Skeletal muscle tissue (tissue), 4 donors: ENCODE measurements around the gene ALKBH5. TPM values are rescaled to one million over a fixed set of nuclear protein-coding genes. Genes with fewer than 3 reads are reported as not detected.

Experiments
- H3K27ac ChIP-seq: one replicate; pipeline ENCODE4 v1.7.0; 2013; ENCODE audit warnings: mild to moderate bottlenecking, low read depth, low read length, inconsistent platforms
- H3K27me3 ChIP-seq, 3 donors: one replicate each; pipeline ENCODE4 v1.7.0; 2013; ENCODE audit warnings: low read length in 3 of 3; ENCODE audit not compliant: control insufficient read depth in 3 of 3, insufficient read depth in 3 of 3
- H3K36me3 ChIP-seq, 3 donors: one replicate each; pipeline ENCODE4 v1.7.0; 2013; ENCODE audit warnings: low read length in 3 of 3; ENCODE audit not compliant: control insufficient read depth in 3 of 3, insufficient read depth in 3 of 3
- H3K4me1 ChIP-seq, 3 donors: one replicate each; pipeline ENCODE4 v1.7.0; 2013; ENCODE audit warnings: low read length in 3 of 3, mild to moderate bottlenecking in 3 of 3; ENCODE audit not compliant: control insufficient read depth in 3 of 3, insufficient read depth in 3 of 3
- H3K4me3 ChIP-seq, 3 donors: one replicate each; pipeline ENCODE4 v1.7.0; 2013; ENCODE audit warnings: low read length in 3 of 3
- H3K9ac ChIP-seq, 3 donors: one replicate each; pipeline ENCODE4 v1.7.0; 2013; ENCODE audit warnings: low read length in 3 of 3, mild to moderate bottlenecking in 3 of 3, moderate library complexity in 2 of 3, low read depth in 1 of 3
- H3K9me3 ChIP-seq, 3 donors: one replicate each; pipeline ENCODE4 v1.7.0; 2013; ENCODE audit warnings: low read length in 3 of 3; ENCODE audit not compliant: control insufficient read depth in 3 of 3
- total RNA-seq: library from RNA; depleted of rRNA; stranded (reverse); fragments of >200 nt; gene quantifications from one replicate; pipeline ENCODE4 v1.2.3, GENCODE V29; 2014
- donor health status: Osteomylitis.

ALKBH5 gene
- total RNA-seq, 1 donor from 2014 or later: 77.8 TPM

DNA sequence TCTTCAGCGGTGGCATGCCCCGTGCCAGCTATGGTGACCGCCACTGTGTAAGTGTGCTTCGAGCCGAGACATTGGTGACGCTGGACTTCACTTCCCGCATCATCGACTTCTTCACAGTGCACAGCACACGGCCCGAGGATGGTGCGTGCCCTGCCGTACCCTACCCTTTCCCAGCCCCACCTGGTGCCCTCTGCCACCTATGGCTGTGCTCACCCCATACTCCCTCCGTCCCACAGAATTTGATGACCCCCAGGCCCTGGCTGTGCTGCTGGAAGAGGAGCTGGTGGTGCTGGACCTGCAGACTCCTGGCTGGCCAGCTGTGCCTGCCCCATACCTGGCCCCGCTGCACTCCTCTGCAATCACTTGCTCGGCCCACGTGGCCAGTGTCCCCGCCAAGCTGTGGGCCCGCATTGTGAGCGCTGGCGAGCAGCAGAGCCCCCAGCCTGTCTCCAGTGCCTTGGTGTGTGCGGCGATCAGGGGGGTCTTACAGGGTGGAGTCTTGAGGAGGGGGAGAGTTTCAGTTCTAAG lies 51.3 kb downstream of the ALKBH5 start:
- Histone ChIP-seq H3K4me3 (no peak overlapping the region), H3K36me3 (peaks cover 33 to 40% (median 34%) of the 10 kb centered on the region in 3 donors), H3K27ac (no peak overlapping the region), H3K27me3 (no peaks in the 10 kb centered on the region), H3K4me1 (no peaks in the 10 kb centered on the region), H3K9me3 (no peaks in the 10 kb centered on the region), H3K9ac (no peak overlapping the region)

DNA sequence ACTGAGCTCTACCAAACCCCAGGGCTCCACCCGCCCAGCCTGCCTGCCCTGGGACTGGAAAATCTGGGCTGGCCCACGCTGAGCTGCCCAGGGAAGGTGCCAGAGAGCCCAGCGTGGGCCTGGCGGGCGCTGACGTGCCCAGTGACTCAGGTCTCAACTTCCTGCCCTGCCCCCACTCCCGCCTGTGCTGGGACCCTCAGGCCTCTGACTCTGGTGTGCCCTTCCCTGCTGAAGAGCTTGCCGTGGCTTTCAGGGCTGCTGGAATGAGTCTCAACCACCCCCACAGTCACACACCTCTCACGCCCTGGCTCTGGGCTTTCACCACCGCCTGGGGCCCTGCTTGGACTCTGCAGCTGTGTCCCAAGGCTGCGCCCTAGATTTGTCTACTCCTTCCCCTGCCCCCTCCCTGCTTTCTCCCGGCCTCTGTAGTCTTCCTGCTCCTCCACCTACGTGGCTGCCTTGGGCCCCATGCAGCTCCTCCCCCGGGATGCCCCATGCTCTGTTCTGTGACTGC lies 52.2 kb downstream of the ALKBH5 start:
- H3K27ac ChIP-seq: no peak overlapping the region
- H3K4me1 ChIP-seq: no peaks in the 10 kb centered on the region
- no peak overlapping the region for H3K4me3 ChIP-seq
- no peak overlapping the region for H3K9ac ChIP-seq
- H3K9me3 ChIP-seq: no peaks in the 10 kb centered on the region
- H3K36me3 ChIP-seq: peaks cover 33 to 40% (median 34%) of the 10 kb centered on the region in 3 donors
- H3K27me3 ChIP-seq: no peaks in the 10 kb centered on the region

DNA sequence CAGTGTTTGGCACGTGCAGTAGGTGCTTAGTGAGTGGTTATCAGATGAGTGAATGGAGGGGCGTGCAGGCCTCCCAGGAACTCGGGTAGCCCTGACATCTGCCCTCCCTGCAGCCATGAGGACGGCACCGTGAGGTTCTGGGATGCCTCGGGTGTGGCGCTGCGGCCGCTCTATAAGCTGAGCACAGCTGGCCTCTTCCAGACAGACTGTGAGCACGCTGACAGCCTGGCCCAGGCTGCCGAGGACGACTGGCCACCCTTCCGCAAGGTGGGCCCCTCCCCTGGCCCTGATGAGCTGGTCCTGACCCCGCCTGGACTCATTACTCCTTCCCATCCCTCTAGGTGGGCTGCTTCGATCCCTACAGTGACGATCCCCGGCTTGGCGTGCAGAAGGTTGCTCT lies 52.9 kb downstream of the ALKBH5 start:
- Histone ChIP-seq H3K9ac (no peak overlapping the region), H3K9me3 (no peaks in the 10 kb centered on the region), H3K4me3 (no peak overlapping the region), H3K36me3 (peaks cover 37 to 40% (median 37%) of the 10 kb centered on the region in 3 donors), H3K4me1 (no peaks in the 10 kb centered on the region), H3K27me3 (no peaks in the 10 kb centered on the region), H3K27ac (no peak overlapping the region)

DNA sequence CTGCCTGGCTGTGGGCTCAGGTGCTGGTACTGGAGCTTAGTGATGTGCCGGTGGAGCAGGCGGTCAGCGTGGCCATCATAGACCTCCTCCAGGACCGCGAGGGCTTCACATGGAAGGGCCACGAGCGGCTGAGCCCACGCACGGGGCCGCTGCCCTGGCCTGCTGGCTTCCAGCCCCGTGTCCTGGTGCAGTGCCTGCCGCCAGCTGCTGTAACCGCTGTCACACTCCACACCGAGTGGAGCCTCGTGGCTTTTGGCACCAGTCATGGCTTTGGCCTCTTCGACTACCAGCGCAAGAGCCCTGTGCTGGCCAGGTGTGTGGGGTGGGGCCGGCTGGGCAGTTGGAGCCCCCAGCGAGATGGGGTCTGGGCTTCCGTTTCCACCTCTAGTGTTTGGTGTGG lies 53.8 kb downstream of the ALKBH5 start:
- no peak overlapping the region for H3K4me3 ChIP-seq
- no peak overlapping the region for H3K9ac ChIP-seq
- no peaks in the 10 kb centered on the region for H3K9me3 ChIP-seq
- H3K27ac ChIP-seq: no peak overlapping the region
- H3K4me1 ChIP-seq: no peaks in the 10 kb centered on the region
- no peaks in the 10 kb centered on the region for H3K27me3 ChIP-seq
- peaks cover 41 to 44% (median 41%) of the 10 kb centered on the region in 3 donors for H3K36me3 ChIP-seq

DNA sequence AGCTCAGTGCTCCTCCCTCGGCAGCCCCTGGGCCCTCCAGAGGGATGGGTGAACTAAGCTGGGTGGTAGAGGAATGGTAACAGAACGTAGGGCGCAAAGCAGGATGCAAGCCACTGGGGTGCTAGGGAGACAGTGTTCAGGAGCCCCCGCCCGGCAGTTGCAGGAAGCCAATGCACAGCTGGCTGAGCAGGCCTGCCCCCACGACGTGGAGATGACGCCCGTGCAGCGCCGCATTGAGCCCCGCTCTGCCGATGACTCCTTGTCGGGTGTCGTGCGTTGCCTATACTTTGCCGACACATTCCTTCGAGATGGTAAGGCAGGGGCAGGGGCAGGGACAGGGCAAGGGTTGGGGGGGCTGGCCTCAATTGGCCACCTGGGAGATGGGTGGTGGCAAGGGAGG lies 54.7 kb downstream of the ALKBH5 start:
- Histone ChIP-seq H3K27ac (no peak overlapping the region), H3K36me3 (peaks cover 40 to 46% (median 45%) of the 10 kb centered on the region in 3 donors), H3K4me3 (no peak overlapping the region), H3K9me3 (no peaks in the 10 kb centered on the region), H3K9ac (no peak overlapping the region), H3K4me1 (no peaks in the 10 kb centered on the region), H3K27me3 (no peaks in the 10 kb centered on the region)

DNA sequence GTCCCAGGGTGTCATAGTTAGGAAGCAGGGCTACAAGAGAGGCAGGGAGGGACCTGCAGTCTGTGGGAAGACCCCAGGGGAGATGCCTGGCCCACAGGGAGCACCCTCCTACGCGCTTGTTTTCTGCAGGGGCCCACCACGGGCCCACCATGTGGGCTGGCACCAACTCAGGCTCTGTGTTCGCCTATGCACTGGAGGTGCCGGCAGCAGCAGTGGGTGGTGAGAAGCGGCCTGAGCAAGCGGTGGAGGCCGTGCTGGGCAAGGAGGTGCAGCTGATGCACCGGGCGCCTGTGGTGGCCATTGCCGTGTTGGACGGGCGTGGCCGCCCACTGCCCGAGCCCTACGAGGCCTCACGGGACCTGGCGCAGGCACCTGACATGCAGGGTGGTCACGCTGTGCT lies 56.8 kb downstream of the ALKBH5 start:
- no peak overlapping the region for H3K9ac ChIP-seq
- H3K4me3 ChIP-seq: no peak overlapping the region
- H3K9me3 ChIP-seq: no peaks in the 10 kb centered on the region
- no peak overlapping the region for H3K27ac ChIP-seq
- H3K36me3 ChIP-seq: peaks cover 37 to 46% (median 37%) of the 10 kb centered on the region in 3 donors
- no peaks in the 10 kb centered on the region for H3K27me3 ChIP-seq
- no peaks in the 10 kb centered on the region for H3K4me1 ChIP-seq

DNA sequence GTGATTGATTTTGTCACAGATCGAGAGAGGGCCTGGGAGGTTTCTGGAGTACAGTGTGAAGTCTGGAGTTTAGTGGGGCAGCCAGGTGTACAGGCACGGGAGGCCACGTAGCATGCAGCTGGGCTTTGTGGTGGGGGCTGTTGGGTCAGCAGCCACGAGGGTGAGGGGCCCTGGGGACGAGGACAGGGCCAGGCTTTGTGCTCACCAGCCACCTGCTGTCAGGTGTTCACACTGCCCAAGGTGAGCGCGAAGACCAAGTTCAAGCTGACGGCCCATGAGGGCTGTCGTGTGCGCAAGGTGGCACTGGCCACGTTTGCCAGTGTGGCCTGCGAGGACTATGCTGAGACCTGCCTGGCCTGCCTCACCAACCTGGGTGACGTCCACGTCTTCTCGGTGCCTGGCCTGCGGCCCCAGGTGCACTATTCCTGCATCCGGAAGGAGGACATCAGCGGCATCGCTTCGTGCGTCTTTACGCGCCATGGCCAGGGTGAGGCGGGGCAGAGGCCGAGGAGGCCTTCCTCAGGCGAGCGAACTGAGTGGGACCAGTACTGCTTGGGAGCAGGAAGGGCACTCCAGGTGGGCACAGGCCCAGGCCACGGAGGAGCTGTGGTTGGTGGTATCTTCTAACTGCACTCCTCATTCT lies 57.7 kb downstream of the ALKBH5 start:
- H3K27ac ChIP-seq: no peak overlapping the region

DNA sequence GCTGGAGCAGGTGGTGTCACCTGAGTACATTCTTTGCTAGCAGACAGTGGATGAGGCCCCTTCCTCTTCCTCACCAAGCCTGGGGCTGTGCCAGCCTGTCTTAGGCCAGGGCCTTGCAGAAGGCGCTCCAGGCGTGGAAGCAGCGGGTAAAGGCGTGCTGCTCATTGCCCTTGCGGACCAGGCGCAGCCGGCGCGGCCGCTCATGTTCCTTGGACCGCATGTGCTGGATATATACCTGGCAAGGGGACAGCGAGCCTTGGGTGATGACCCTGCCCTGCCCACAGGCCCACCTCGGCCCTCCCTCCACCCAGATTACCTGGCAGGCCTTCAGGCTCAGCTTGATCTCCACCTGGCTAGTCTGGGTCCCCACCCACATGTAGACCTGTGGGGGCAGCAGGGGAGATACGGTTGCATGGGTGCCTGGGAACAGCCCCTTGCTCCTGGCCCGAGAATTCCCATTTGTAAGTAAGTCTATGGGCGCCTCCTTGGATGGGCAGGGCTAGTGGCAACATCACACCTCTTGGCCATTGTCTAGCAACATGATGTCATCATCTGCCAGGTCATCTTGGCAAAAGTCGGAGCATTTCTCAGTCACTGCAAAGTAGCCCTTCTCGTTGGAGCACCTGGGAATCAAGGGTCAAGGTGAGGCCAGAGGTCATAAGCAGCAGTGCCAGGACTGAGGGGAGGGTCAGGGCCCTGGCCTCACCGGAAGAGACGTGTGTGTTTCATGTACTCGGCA lies 61.6 kb downstream of the ALKBH5 start:
- H3K4me3 ChIP-seq: no peak overlapping the region
- peaks cover 57 to 68% (median 61%) of the 10 kb centered on the region in 3 donors for H3K36me3 ChIP-seq
- no peak overlapping the region for H3K27ac ChIP-seq
- H3K4me1 ChIP-seq: peaks cover 16 to 19% (median 19%) of the 10 kb centered on the region in 3 donors
- H3K9me3 ChIP-seq: no peaks in the 10 kb centered on the region
- H3K27me3 ChIP-seq: no peaks in the 10 kb centered on the region
- no peak overlapping the region for H3K9ac ChIP-seq

More for the DNA sequence above, 57.7 kb downstream of the ALKBH5 start:
- Histone ChIP-seq H3K9me3 (no peaks in the 10 kb centered on the region), H3K36me3 (peaks cover 40 to 54% (median 46%) of the 10 kb centered on the region in 3 donors), H3K4me1 (no peaks in the 10 kb centered on the region), H3K9ac (no peak overlapping the region), H3K4me3 (no peak overlapping the region), H3K27me3 (no peaks in the 10 kb centered on the region)

DNA sequence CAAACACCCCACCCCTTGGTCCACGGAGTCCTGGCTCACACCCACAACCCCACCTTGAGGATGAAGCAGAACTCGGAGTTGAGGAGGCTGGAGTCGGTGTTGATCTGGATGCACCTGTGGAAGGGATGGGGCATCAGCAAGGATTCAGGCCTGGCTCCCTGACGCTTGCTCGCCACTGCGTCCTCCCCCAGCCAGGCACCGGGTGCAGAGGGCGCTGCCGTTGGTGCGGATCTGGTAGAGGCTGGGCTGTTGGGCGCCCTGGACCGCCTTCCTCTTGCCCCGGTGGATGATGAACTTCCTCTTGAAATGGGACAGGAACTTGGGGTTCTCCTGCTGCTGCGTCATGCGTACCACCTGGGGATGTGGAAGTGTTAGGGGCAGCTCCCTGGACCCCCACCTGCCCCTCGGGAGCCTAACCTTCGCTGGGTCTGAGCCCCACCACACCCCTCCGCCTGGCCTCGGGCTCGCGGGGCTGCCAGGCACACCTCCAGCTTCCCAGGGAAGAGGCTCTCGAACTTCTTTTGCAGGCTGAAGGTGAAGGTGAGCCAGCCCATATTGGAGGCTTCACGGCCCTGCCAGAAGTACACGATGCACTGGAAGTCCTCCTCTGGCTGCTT lies 62.6 kb downstream of the ALKBH5 start:
- Histone ChIP-seq H3K4me1 (peaks cover 16 to 19% (median 19%) of the 10 kb centered on the region in 3 donors), H3K9me3 (no peaks in the 10 kb centered on the region), H3K27me3 (no peaks in the 10 kb centered on the region), H3K4me3 (no peak overlapping the region), H3K36me3 (peaks cover 67 to 77% (median 71%) of the 10 kb centered on the region in 3 donors), H3K9ac (no peak overlapping the region), H3K27ac (no peak overlapping the region)
